IPS-20b (cell line): ENCODE results near the gene CCDC28A.

Source experiments
- H3K27ac ChIP-seq: one replicate; pipeline ENCODE4 v1.5.1; 2013; ENCODE audit warnings: low read length
- H3K27me3 ChIP-seq: 2 replicates; pipeline ENCODE4 v1.6.1; 2013; ENCODE audit warnings: mild to moderate bottlenecking, low read length, inconsistent platforms; ENCODE audit not compliant: insufficient read depth
- H3K36me3 ChIP-seq: 2 replicates; pipeline ENCODE4 v1.6.1; 2013; ENCODE audit warnings: low read depth, mild to moderate bottlenecking, inconsistent platforms, low read length, moderate library complexity; ENCODE audit not compliant: insufficient read depth
- H3K4me1 ChIP-seq: 2 replicates; pipeline ENCODE4 v1.6.1; 2013; ENCODE audit warnings: mild to moderate bottlenecking, control low read depth, inconsistent platforms, low read length, moderate library complexity; ENCODE audit not compliant: insufficient read depth
- H3K4me3 ChIP-seq: 2 replicates; pipeline ENCODE4 v1.5.1; 2013; ENCODE audit warnings: mild to moderate bottlenecking, low read length, inconsistent platforms
- H3K9ac ChIP-seq: 2 replicates; pipeline ENCODE4 v1.6.1; 2013; ENCODE audit warnings: low read depth, mild to moderate bottlenecking, inconsistent platforms, low read length, moderate library complexity
- H3K9me3 ChIP-seq: 2 replicates; pipeline ENCODE4 v1.6.1; 2013; ENCODE audit warnings: mild to moderate bottlenecking, low read depth, low read length, inconsistent platforms; ENCODE audit not compliant: insufficient read depth

Gene CCDC28A

GRCh38 chr6:138796771-138797170 is 23.2 kb downstream of the CCDC28A start:
- no peak overlapping the region for H3K9ac ChIP-seq
- peaks cover 4% of the 10 kb centered on the region; the same call in 1 of the 2 replicates for H3K4me1 ChIP-seq
- no peaks in the 10 kb centered on the region for H3K9me3 ChIP-seq
- no peaks in the 10 kb centered on the region for H3K36me3 ChIP-seq
- no peak overlapping the region for H3K27ac ChIP-seq
- H3K27me3 ChIP-seq: peaks cover 22% of the 10 kb centered on the region
- peak overlapping the region; percentile 70; the same call in 1 of the 2 replicates for H3K4me3 ChIP-seq

- Histone ChIP-seq H3K9ac (no peak overlapping the region), H3K27me3 (peaks cover 22% of the 10 kb centered on the region), H3K4me3 (no peak overlapping the region), H3K4me1 (peaks cover 4% of the 10 kb centered on the region; the same call in 1 of the 2 replicates), H3K9me3 (no peaks in the 10 kb centered on the region), H3K27ac (no peak overlapping the region), H3K36me3 (no peaks in the 10 kb centered on the region)
Measured at GRCh38 chr6:138797806-138798446, 24.4 kb downstream of the CCDC28A start.

GRCh38 chr6:138800377-138801150 is 27.0 kb downstream of the CCDC28A start:
- Histone ChIP-seq H3K9me3 (no peaks in the 10 kb centered on the region), H3K27ac (no peak overlapping the region), H3K4me3 (no peak overlapping the region), H3K4me1 (peaks cover 4% of the 10 kb centered on the region; the same call in 1 of the 2 replicates), H3K36me3 (no peaks in the 10 kb centered on the region), H3K27me3 (peaks cover 17% of the 10 kb centered on the region), H3K9ac (no peak overlapping the region)

- H3K36me3 ChIP-seq: no peaks in the 10 kb centered on the region
- no peaks in the 10 kb centered on the region for H3K4me1 ChIP-seq
- H3K27me3 ChIP-seq: no peaks in the 10 kb centered on the region
- no peaks in the 10 kb centered on the region for H3K9me3 ChIP-seq
- H3K27ac ChIP-seq: no peak overlapping the region
- H3K4me3 ChIP-seq: no peak overlapping the region
- no peak overlapping the region for H3K9ac ChIP-seq
Measured at GRCh38 chr6:138803331-138803730, 29.8 kb downstream of the CCDC28A start.

- H3K27me3 ChIP-seq: no peaks in the 10 kb centered on the region
- H3K4me1 ChIP-seq: no peaks in the 10 kb centered on the region
- no peak overlapping the region for H3K27ac ChIP-seq
- no peaks in the 10 kb centered on the region for H3K9me3 ChIP-seq
- H3K9ac ChIP-seq: no peak overlapping the region
- H3K36me3 ChIP-seq: no peaks in the 10 kb centered on the region
- no peak overlapping the region for H3K4me3 ChIP-seq
Measured at GRCh38 chr6:138803861-138804260, 30.3 kb downstream of the CCDC28A start.

GRCh38 chr6:138805016-138805765 is 31.6 kb downstream of the CCDC28A start:
- H3K4me1 ChIP-seq: no peaks in the 10 kb centered on the region
- no peak overlapping the region for H3K27ac ChIP-seq
- H3K9me3 ChIP-seq: no peaks in the 10 kb centered on the region
- H3K9ac ChIP-seq: no peak overlapping the region
- H3K4me3 ChIP-seq: no peak overlapping the region
- H3K36me3 ChIP-seq: no peaks in the 10 kb centered on the region
- H3K27me3 ChIP-seq: no peaks in the 10 kb centered on the region

- H3K27me3 ChIP-seq: no peaks in the 10 kb centered on the region
Measured at GRCh38 chr6:138806889-138807288, 33.3 kb downstream of the CCDC28A start.

GRCh38 chr6:138809677-138810076 is 36.1 kb downstream of the CCDC28A start:
- H3K27ac ChIP-seq: no peak overlapping the region
- no peaks in the 10 kb centered on the region for H3K9me3 ChIP-seq
- no peaks in the 10 kb centered on the region; the same call in 1 of the 2 replicates for H3K4me1 ChIP-seq
- no peaks in the 10 kb centered on the region for H3K27me3 ChIP-seq
- H3K36me3 ChIP-seq: no peaks in the 10 kb centered on the region
- no peak overlapping the region for H3K4me3 ChIP-seq
- no peak overlapping the region for H3K9ac ChIP-seq

More at GRCh38 chr6:138806889-138807288, 33.3 kb downstream of the CCDC28A start:
- Histone ChIP-seq H3K27ac (no peak overlapping the region), H3K9ac (no peak overlapping the region), H3K9me3 (no peaks in the 10 kb centered on the region), H3K4me1 (no peaks in the 10 kb centered on the region), H3K4me3 (no peak overlapping the region), H3K36me3 (no peaks in the 10 kb centered on the region)

- no peak overlapping the region for H3K27ac ChIP-seq
- H3K27me3 ChIP-seq: no peaks in the 10 kb centered on the region
- no peak overlapping the region for H3K9ac ChIP-seq
- no peak overlapping the region for H3K4me3 ChIP-seq
- H3K36me3 ChIP-seq: no peaks in the 10 kb centered on the region
- no peaks in the 10 kb centered on the region; the same call in 1 of the 2 replicates for H3K4me1 ChIP-seq
- no peaks in the 10 kb centered on the region for H3K9me3 ChIP-seq
Measured at GRCh38 chr6:138811866-138812265, 38.3 kb downstream of the CCDC28A start.

GRCh38 chr6:138814179-138814834 is 40.7 kb downstream of the CCDC28A start:
- Histone ChIP-seq H3K27me3 (no peaks in the 10 kb centered on the region), H3K27ac (no peak overlapping the region), H3K36me3 (no peaks in the 10 kb centered on the region), H3K4me1 (peaks cover 13% of the 10 kb centered on the region), H3K9ac (no peak overlapping the region), H3K4me3 (no peak overlapping the region), H3K9me3 (no peaks in the 10 kb centered on the region)

GRCh38 chr6:138815221-138815620 is 41.7 kb downstream of the CCDC28A start:
- no peaks in the 10 kb centered on the region for H3K9me3 ChIP-seq
- H3K4me1 ChIP-seq: peaks cover 13% of the 10 kb centered on the region
- no peak overlapping the region for H3K9ac ChIP-seq
- H3K36me3 ChIP-seq: no peaks in the 10 kb centered on the region
- no peak overlapping the region for H3K27ac ChIP-seq
- H3K27me3 ChIP-seq: no peaks in the 10 kb centered on the region
- no peak overlapping the region for H3K4me3 ChIP-seq
